H1 (cell line): ENCODE measurements around the gene CHST4. TPM values are rescaled to one million over a fixed set of nuclear protein-coding genes. Genes with fewer than 3 reads are reported as not detected.
A peak's percentile ranks its signal among the peaks of the same experiment; 100 is the strongest.

Experiments
- CTCF ChIA-PET: fragments of 300-600 bp; sonication (Branson Sonifier 250); formaldehyde crosslinking; loops from one replicate; lab custom pipeline; 2021; ENCODE audit not compliant: partially characterized antibody; lab: Charles Lee
- POLR2A ChIA-PET: fragments of 300-600 bp; sonication (Branson Sonifier 250); formaldehyde crosslinking; loops from one replicate; lab custom pipeline; 2021; ENCODE audit warnings: inconsistent platforms; ENCODE audit not compliant: partially characterized antibody; lab: Charles Lee
- DNase-seq, 2 experiments: peaks; one replicate each; pipeline versions ENCODE4 v3.0.0 to v3.0.0-alpha.2; 2010 to 2022; ENCODE audit warnings: low spot score in 2 of 2, low read depth in 1 of 2, mixed read lengths in 1 of 2
- FAIRE-seq: peaks from 2 replicates; lab custom pipeline; 2011; peaks lifted over from hg19 to GRCh38; lab: Jason Lieb, UNC
- H2AFZ ChIP-seq: 2 replicates; pipeline ENCODE4 v1.8.1; 2012; ENCODE audit warnings: low read length, inconsistent platforms
- H2AK5ac ChIP-seq: 2 replicates; pipeline ENCODE4 v1.6.1; 2013; ENCODE audit warnings: low read depth, low read length
- H2BK120ac ChIP-seq: replicated peaks from 2 replicates; pipeline ENCODE3; 2013; ENCODE audit warnings: low read depth, low read length, inconsistent platforms
- H2BK12ac ChIP-seq: 2 replicates; pipeline ENCODE4 v1.6.1; 2013; ENCODE audit warnings: low read depth, low read length
- H2BK15ac ChIP-seq: 2 replicates; pipeline ENCODE4 v1.6.1; 2013; ENCODE audit warnings: low read length
- H2BK20ac ChIP-seq: 2 replicates; pipeline ENCODE4 v1.6.1; 2013; ENCODE audit warnings: low read length
- H2BK5ac ChIP-seq: 2 replicates; pipeline ENCODE4 v1.6.1; 2013; ENCODE audit warnings: low read depth, low read length
- H3K14ac ChIP-seq: 2 replicates; pipeline ENCODE4 v1.6.1; 2013; ENCODE audit warnings: inconsistent platforms; ENCODE audit not compliant: insufficient read length
- H3K18ac ChIP-seq: 2 replicates; pipeline ENCODE4 v1.6.1; 2013; ENCODE audit warnings: low read length; ENCODE audit errors: extremely low read depth
- H3K23ac ChIP-seq: 2 replicates; pipeline ENCODE4 v1.6.1; 2013; ENCODE audit warnings: inconsistent platforms; ENCODE audit not compliant: insufficient read length
- H3K23me2 ChIP-seq: 2 replicates; pipeline ENCODE4 v1.6.1; 2013; ENCODE audit warnings: low read depth, low read length
- H3K27ac ChIP-seq: 2 replicates; pipeline ENCODE4 v1.6.1; 2011; ENCODE audit warnings: low read depth, low read length, inconsistent platforms
- H3K27me3 ChIP-seq, 4 experiments: replicated peaks in 1 of 4; 1 replicate in 1 of 4; 2 replicates in 3 of 4; pipeline versions ENCODE4 v1.6.1 to v1.8.1; 2011 to 2013; ENCODE audit warnings: low read length in 3 of 4, mild to moderate bottlenecking in 3 of 4, inconsistent platforms in 2 of 4, mixed read lengths in 2 of 4, moderate library complexity in 1 of 4; ENCODE audit not compliant: control insufficient read depth in 3 of 4, insufficient read depth in 3 of 4; ENCODE audit errors: extremely low read depth in 1 of 4
- H3K36me3 ChIP-seq, 4 experiments: 2 replicates each; pipeline versions ENCODE4 v1.6.1 to v1.8.1; 2011 to 2013; ENCODE audit warnings: mild to moderate bottlenecking in 4 of 4, low read length in 3 of 4, moderate library complexity in 2 of 4, control low read depth in 1 of 4, inconsistent platforms in 1 of 4; ENCODE audit not compliant: insufficient read depth in 4 of 4, control insufficient read depth in 2 of 4
- H3K4ac ChIP-seq: replicated peaks from 2 replicates; pipeline ENCODE3; 2013; ENCODE audit warnings: low read length, low read depth, mixed read lengths, inconsistent platforms; ENCODE audit not compliant: insufficient read length
- H3K4me1 ChIP-seq, 4 experiments: replicated peaks in 1 of 4; 1 replicate in 1 of 4; 2 replicates in 3 of 4; pipeline versions ENCODE4 v1.6.1 to v1.8.1; 2011 to 2013; ENCODE audit warnings: low read length in 3 of 4, inconsistent platforms in 2 of 4, mixed read lengths in 1 of 4; ENCODE audit not compliant: insufficient read depth in 4 of 4, control insufficient read depth in 3 of 4
- H3K4me2 ChIP-seq, 2 experiments: 2 replicates each; pipeline versions ENCODE4 v1.6.1 to v1.8.1; 2011 to 2013; ENCODE audit warnings: low read depth in 2 of 2, low read length in 2 of 2, control low read depth in 1 of 2, inconsistent platforms in 1 of 2, mild to moderate bottlenecking in 1 of 2; ENCODE audit not compliant: insufficient read depth in 1 of 2
- H3K4me3 ChIP-seq, 4 experiments: fragments of 200-600, 300-600 bp in 1 of 4; sonication (generic), shearing (Covaris generic), sonication (Bioruptor Twin) in 1 of 4; 2 replicates each; pipeline versions ENCODE4 v1.5.1 to v1.8.1; 2011 to 2016; ENCODE audit warnings: low read length in 4 of 4, low read depth in 3 of 4, control low read depth in 2 of 4, inconsistent platforms in 2 of 4, mild to moderate bottlenecking in 2 of 4, mixed read lengths in 1 of 4, moderate library complexity in 1 of 4; ENCODE audit not compliant: insufficient read depth in 2 of 4; ENCODE audit errors: extremely low read depth in 1 of 4
- H3K56ac ChIP-seq: replicated peaks from 2 replicates; pipeline ENCODE3; 2013; ENCODE audit warnings: low read depth, mild to moderate bottlenecking, mixed read lengths, low read length, inconsistent platforms; ENCODE audit not compliant: insufficient read length
- H3K79me1 ChIP-seq: 2 replicates; pipeline ENCODE4 v1.6.1; 2013; ENCODE audit warnings: low read depth, low read length, control low read depth
- H3K79me2 ChIP-seq, 2 experiments: 2 replicates each; pipeline versions ENCODE4 v1.6.1 to v1.8.1; 2012 to 2013; ENCODE audit warnings: low read length in 2 of 2, mild to moderate bottlenecking in 2 of 2, inconsistent platforms in 1 of 2; ENCODE audit not compliant: insufficient read depth in 2 of 2, control insufficient read depth in 1 of 2
- H3K9ac ChIP-seq, 4 experiments: replicated peaks in 1 of 4; 1 replicate in 1 of 4; 2 replicates in 3 of 4; pipeline versions ENCODE4 v1.6.1 to v1.8.1; 2011 to 2013; ENCODE audit warnings: low read depth in 3 of 4, low read length in 3 of 4, control low read depth in 2 of 4, mild to moderate bottlenecking in 2 of 4, moderate library complexity in 2 of 4, inconsistent platforms in 1 of 4; ENCODE audit errors: extremely low read depth in 1 of 4
- H3K9me3 ChIP-seq, 2 experiments: 2 replicates each; pipeline versions ENCODE4 v1.6.1 to v1.8.1; 2012 to 2013; ENCODE audit warnings: mild to moderate bottlenecking in 2 of 2, moderate library complexity in 2 of 2, control low read depth in 1 of 2, inconsistent platforms in 1 of 2, low read depth in 1 of 2, low read length in 1 of 2, mixed read lengths in 1 of 2; ENCODE audit not compliant: insufficient read depth in 2 of 2
- H4K20me1 ChIP-seq, 2 experiments: replicated peaks in 1 of 2; 2 replicates each; pipeline versions ENCODE3 to v1.8.1; 2011 to 2013; ENCODE audit warnings: inconsistent platforms in 2 of 2, low read length in 2 of 2, mild to moderate bottlenecking in 1 of 2; ENCODE audit not compliant: insufficient read depth in 2 of 2, control insufficient read depth in 1 of 2
- H4K5ac ChIP-seq: 2 replicates; pipeline ENCODE4 v1.6.1; 2013; ENCODE audit warnings: low read length, low read depth, mixed read lengths, inconsistent platforms; ENCODE audit not compliant: insufficient read length
- H4K8ac ChIP-seq: 2 replicates; pipeline ENCODE4 v1.8.0; 2013; ENCODE audit warnings: mild to moderate bottlenecking, moderate library complexity, low read length, inconsistent platforms; ENCODE audit not compliant: insufficient read depth; ENCODE audit errors: extremely low read depth
- H4K91ac ChIP-seq: replicated peaks from 2 replicates; pipeline ENCODE3; 2013; ENCODE audit warnings: low read length, mixed read lengths, inconsistent platforms; ENCODE audit not compliant: insufficient read length
- CHD2 ChIP-seq: IDR thresholded peaks from 2 replicates; pipeline ENCODE4 v1.6.1; 2012; ENCODE audit warnings: low read length, improper control_type of control experiment
- CTCF ChIP-seq, 3 experiments: IDR thresholded peaks; 1 replicate in 2 of 3; 2 replicates in 1 of 3; pipeline versions ENCODE4 v1.5.1 to v1.6.1; 2011; ENCODE audit warnings: low read length in 3 of 3, mild to moderate bottlenecking in 3 of 3, inconsistent platforms in 2 of 3, low read depth in 1 of 3, moderate library complexity in 1 of 3; ENCODE audit not compliant: insufficient read depth in 1 of 3; ENCODE audit errors: control extremely low read depth in 1 of 3
- FOSL1 ChIP-seq: IDR thresholded peaks from 2 replicates; pipeline ENCODE4 v1.6.1; 2011; ENCODE audit warnings: mild to moderate bottlenecking, low read depth, low read length, moderate library complexity; ENCODE audit not compliant: insufficient read depth
- GTF2F1 ChIP-seq: IDR thresholded peaks from 2 replicates; pipeline ENCODE4 v1.6.1; 2012; ENCODE audit warnings: low read depth, low read length, improper control_type of control experiment, borderline replicate concordance
- PHF8 ChIP-seq: fragments of 200-600 bp; sonication (generic); conservative IDR thresholded peaks from 2 replicates; pipeline ENCODE4 v1.7.1; 2012; ENCODE audit warnings: low read depth, mild to moderate bottlenecking, inconsistent platforms, low read length, moderate library complexity
- RAD21 ChIP-seq, 2 experiments: IDR thresholded peaks in 1 of 2; conservative IDR thresholded peaks in 1 of 2; 2 replicates each; pipeline ENCODE4 v1.6.1; 2011; ENCODE audit warnings: low read depth in 2 of 2, low read length in 2 of 2, improper control_type of control experiment in 1 of 2, inconsistent platforms in 1 of 2, mild to moderate bottlenecking in 1 of 2, moderate library complexity in 1 of 2
- TBP ChIP-seq: IDR thresholded peaks from 2 replicates; pipeline ENCODE4 v1.6.1; 2011; ENCODE audit warnings: low read depth, low read length, improper control_type of control experiment
- YY1 ChIP-seq: IDR thresholded peaks from 2 replicates; pipeline ENCODE4 v1.6.1; 2011; ENCODE audit warnings: low read depth, mild to moderate bottlenecking, low read length
- WGBS, 2 experiments: shearing (Covaris generic) in 1 of 2; methylation state at CpG; one replicate each; pipeline versions ENCODE4 v1.1.6 to v1.1.7; 2013 to 2015; ENCODE audit warnings: low lambda C conversion rate in 2 of 2, mixed read lengths in 2 of 2, inconsistent platforms in 1 of 2, low coverage in 1 of 2, missing lambda C conversion rate in 1 of 2; ENCODE audit not compliant: insufficient replicate concordance in 2 of 2, insufficient coverage in 1 of 2, insufficient read length in 1 of 2; ENCODE audit errors: extremely low coverage in 1 of 2, missing lambda C conversion rate in 1 of 2; 5-methylcytosine and 5-hydroxymethylcytosine counted together
- polyA plus RNA-seq, 7 experiments: library from polyadenylated mRNA; depleted of rRNA in 3 of 7; stranded (reverse) in 5 of 7; unstranded in 2 of 7; fragments of >200 nt in 5 of 7; fragments of 200-250 nt in 2 of 7; gene quantifications; 1 replicate in 5 of 7; 2 replicates in 1 of 7; 4 replicates in 1 of 7; pipeline versions ENCODE4 v1.2.1 to v1.2.3, GENCODE V29; 2011 to 2013; ENCODE audit warnings: missing spikeins in 2 of 7, mixed read lengths in 2 of 7
- total RNA-seq: library from RNA; stranded (reverse); fragmentation: NEBNext Ultra II Directional; extraction: Animal tissue kit (Norgen Biotek cat#: 25700); gene quantifications from 2 replicates; pipeline ENCODE4 v1.2.1, GENCODE V29; 2021
- TF ChIP-seq, protein P1 (sequence below): IDR thresholded peaks from 2 replicates; pipeline ENCODE4 v1.6.1; 2012; ENCODE audit warnings: inconsistent platforms

CHST4 gene
- total and polyA plus RNA-seq, 2 of the 8 experiments (the other 6 are each of a cell fraction or from before 2014, with no cell fraction given), result 12.1 to 14.6 TPM

GRCh38 chr16:71542377-71542776, 16.2 kb downstream of the CHST4 start:
- Histone ChIP-seq H3K79me2 (no peaks in the 10 kb centered on the region), H3K18ac (no peak overlapping the region), H3K9ac (no peak overlapping the region), H3K9me3 (no peaks in the 10 kb centered on the region), H2BK120ac (no peak overlapping the region), H3K27ac (no peak overlapping the region), H2BK5ac (no peak overlapping the region), H3K4me2 (no peak overlapping the region), H2AK5ac (no peak overlapping the region), H2BK12ac (no peak overlapping the region), H4K91ac (no peak overlapping the region), H4K20me1 (no peaks in the 10 kb centered on the region), H3K4me3 (no peak overlapping the region), H3K4ac (no peak overlapping the region), H4K8ac (no peak overlapping the region; the same call in 1 of the 2 replicates), H3K23me2 (no peaks in the 10 kb centered on the region), H4K5ac (no peak overlapping the region), H3K23ac (no peak overlapping the region), H3K79me1 (no peaks in the 10 kb centered on the region), H2BK15ac (no peak overlapping the region), H3K14ac (no peak overlapping the region), H3K4me1 (no peaks in the 10 kb centered on the region), H2BK20ac (no peak overlapping the region), H3K36me3 (no peaks in the 10 kb centered on the region), H2AFZ (no peak overlapping the region), H3K56ac (no peak overlapping the region), H3K27me3 (no peaks in the 10 kb centered on the region)
- 25% methylated on average over 11 of the region's 11 CpGs; no CpG with 5 or more reads in 1 of the 2 experiments for WGBS, 2 experiments
- ChIA-PET POLR2A (interaction anchor here (1.0 to 1.2 kb wide), 2 partner anchors 17 to 23 kb away, joined by 3 read pairs; partner anchors contain the start of gene CHST4), CTCF (interaction anchor here (0.6 to 12.7 kb wide), 21 partner anchors 8 to 358 kb away, joined by 3 to 140 read pairs (median 4); partner anchors contain the start of gene CHST4)
- peak in 1 of 2 experiments; percentile 89 for DNase-seq
- peak; percentile 32 for FAIRE-seq
- TF ChIP-seq, protein P1, sequence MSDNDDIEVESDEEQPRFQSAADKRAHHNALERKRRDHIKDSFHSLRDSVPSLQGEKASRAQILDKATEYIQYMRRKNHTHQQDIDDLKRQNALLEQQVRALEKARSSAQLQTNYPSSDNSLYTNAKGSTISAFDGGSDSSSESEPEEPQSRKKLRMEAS, result no peak
- TF ChIP-seq PHF8 (no peak), FOSL1 (no peak), YY1 (peak; percentile 59), CHD2 (no peak), TBP (peak; percentile 17; the same call in 1 of the 2 replicates), CTCF (IDR thresholded peaks at IDR 0.05; ENCODE audit: control extremely low read depth in 1 of 3, insufficient read depth in 1 of 3, low read depth in 1 of 3, low read length in 3 of 3) (peak; percentile 85 to 92 (median 86)), RAD21 (IDR thresholded peaks at IDR 0.05 in 1 of 2, conservative IDR thresholded peaks at IDR 0.05 in 1 of 2; ENCODE audit: low read depth in 2 of 2, low read length in 2 of 2) (peak; percentile 61 to 75), GTF2F1 (no peak)
